Right kidney (tissue), 1 donor: ENCODE data around the gene RABGAP1L.
"Not testable (repeated sequence)": the region's sequence is repeated elsewhere in the genome, so short reads cannot be mapped to it uniquely, and the experiment has no call there.

Experiments
- DNase-seq: peaks from one replicate; pipeline ENCODE4 v3.0.0-alpha.2; 2016

RABGAP1L gene

GRCh38 chr1:174890024-174890423, 730.7 kb downstream of the RABGAP1L start:
- no peak for DNase-seq

GRCh38 chr1:174892016-174892415, 732.7 kb downstream of the RABGAP1L start:
- no peak for DNase-seq

GRCh38 chr1:174894117-174894762, 734.9 kb downstream of the RABGAP1L start:
- DNase-seq = no peak

- not testable (repeated sequence) for DNase-seq
These were observed 736.3 kb downstream of the RABGAP1L start for GRCh38 chr1:174895610-174896009.

GRCh38 chr1:174898102-174898797, 738.9 kb downstream of the RABGAP1L start:
- no peak for DNase-seq

GRCh38 chr1:174900317-174900716, 741.0 kb downstream of the RABGAP1L start:
- DNase-seq = no peak

GRCh38 chr1:174902531-174903099, 743.3 kb downstream of the RABGAP1L start:
- no peak for DNase-seq

- no peak for DNase-seq
These were observed 752.3 kb downstream of the RABGAP1L start for GRCh38 chr1:174911606-174912005.

GRCh38 chr1:174912264-174912663, 752.9 kb downstream of the RABGAP1L start:
- no peak for DNase-seq

- DNase-seq = no peak
These were observed 754.0 kb downstream of the RABGAP1L start for GRCh38 chr1:174913225-174913903.

- no peak for DNase-seq
These were observed 755.7 kb downstream of the RABGAP1L start for GRCh38 chr1:174914991-174915390.

GRCh38 chr1:174916846-174917245, 757.5 kb downstream of the RABGAP1L start:
- no peak for DNase-seq

GRCh38 chr1:174920093-174920492, 760.8 kb downstream of the RABGAP1L start:
- DNase-seq = no peak

- DNase-seq = no peak
These were observed 762.8 kb downstream of the RABGAP1L start for GRCh38 chr1:174922121-174922520.

GRCh38 chr1:174923820-174924219, 764.5 kb downstream of the RABGAP1L start:
- DNase-seq = no peak

GRCh38 chr1:174928541-174928940, 769.2 kb downstream of the RABGAP1L start:
- no peak for DNase-seq

- no peak for DNase-seq
These were observed 771.9 kb downstream of the RABGAP1L start for GRCh38 chr1:174931214-174931613.

GRCh38 chr1:174932587-174932986, 773.3 kb downstream of the RABGAP1L start:
- no peak for DNase-seq

GRCh38 chr1:174935961-174936727, 776.8 kb downstream of the RABGAP1L start:
- DNase-seq = no peak

- peak; percentile 33 for DNase-seq
These were observed 779.1 kb downstream of the RABGAP1L start for GRCh38 chr1:174938281-174939007.

- DNase-seq = no peak
These were observed 780.6 kb downstream of the RABGAP1L start for GRCh38 chr1:174939775-174940545.
